IgD-negative memory B cell (primary cell): Measurements from ENCODE around the gene KLHL29. TPM values are rescaled to one million over a fixed set of nuclear protein-coding genes. Genes with fewer than 3 reads are reported as not detected.

Experiments used
- H3K27ac Mint-ChIP-seq, 3 donors: one replicate each; pipeline ENCODE4 v1.8.0; 2020 to 2022; ENCODE audit warnings: mild to moderate bottlenecking in 3 of 3, mixed read lengths in 3 of 3, moderate library complexity in 1 of 3
- H3K27me3 Mint-ChIP-seq: one replicate; pipeline ENCODE4 v1.8.0; 2021; ENCODE audit warnings: mixed read lengths
- H3K36me3 Mint-ChIP-seq: one replicate; pipeline ENCODE4 v1.8.0; 2020; ENCODE audit warnings: mild to moderate bottlenecking, mixed read lengths
- H3K4me1 Mint-ChIP-seq, 3 donors: one replicate each; pipeline ENCODE4 v1.8.0; 2020 to 2022; ENCODE audit warnings: mixed read lengths in 3 of 3, mild to moderate bottlenecking in 1 of 3
- H3K4me3 Mint-ChIP-seq, 4 donors: one replicate each; pipeline ENCODE4 v1.8.0; 2020 to 2022; ENCODE audit warnings: mild to moderate bottlenecking in 4 of 4, mixed read lengths in 4 of 4, moderate library complexity in 3 of 4
- H3K9me3 Mint-ChIP-seq, 3 donors: one replicate each; pipeline ENCODE4 v1.8.0; 2020 to 2021; ENCODE audit warnings: mixed read lengths in 3 of 3, mild to moderate bottlenecking in 1 of 3
- polyA plus RNA-seq: library from polyadenylated mRNA; unstranded; fragments of 300-500 nt; fragmentation: Illumina TruSeq; gene quantifications from one replicate; pipeline ENCODE4 v1.2.3, GENCODE V29; 2021

The KLHL29 gene
- polyA plus RNA-seq, 1 donor from 2014 or later = 0.11 TPM

DNA sequence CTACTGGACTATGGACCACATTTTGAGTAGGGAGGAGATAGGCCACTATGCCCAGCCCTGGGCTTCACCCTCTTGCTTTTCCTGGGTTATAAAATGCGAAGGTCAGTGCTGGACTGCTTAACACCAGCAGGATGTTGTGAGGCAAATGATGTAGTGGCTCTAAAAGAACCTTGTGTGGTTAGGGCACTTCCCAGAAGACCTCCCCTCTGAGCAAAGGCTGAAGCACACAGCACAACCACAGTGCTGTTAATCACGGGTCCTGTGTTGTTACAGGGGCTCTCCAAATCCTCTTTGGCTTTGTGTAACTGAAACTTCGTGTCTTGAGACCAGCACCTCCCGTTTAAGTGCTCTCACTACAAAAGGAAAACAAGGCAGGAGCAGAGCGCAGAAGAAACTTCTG is 166.9 kb downstream of the KLHL29 start:
- no peak overlapping the region for H3K27ac Mint-ChIP-seq
- no peaks in the 10 kb centered on the region for H3K9me3 Mint-ChIP-seq
- peaks cover 0 to 2% (median 0%) of the 10 kb centered on the region in 3 donors for H3K4me1 Mint-ChIP-seq
- no peaks in the 10 kb centered on the region for H3K36me3 Mint-ChIP-seq
- H3K4me3 Mint-ChIP-seq = no peak overlapping the region
- H3K27me3 Mint-ChIP-seq = no peaks in the 10 kb centered on the region

DNA sequence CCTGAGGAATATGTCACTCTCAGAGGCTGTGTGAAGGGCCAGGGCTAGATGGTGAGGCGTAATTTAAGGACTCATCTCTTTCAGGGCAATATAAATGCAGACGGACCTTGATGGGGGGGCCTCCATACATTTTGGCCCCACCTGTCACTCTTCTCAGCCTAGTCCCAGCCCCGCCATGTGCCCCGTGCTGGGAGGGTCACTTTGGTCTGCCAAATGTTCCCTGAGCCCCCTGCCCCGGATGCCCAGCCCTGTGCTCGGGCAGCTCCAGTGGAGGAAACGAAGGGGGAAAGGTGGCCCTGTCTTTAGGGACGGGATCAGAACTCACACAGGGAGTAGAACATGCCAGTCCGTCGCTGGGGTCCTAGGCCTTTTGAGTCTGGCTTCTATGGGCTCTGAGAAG is 168.6 kb downstream of the KLHL29 start:
- Mint-ChIP-seq H3K36me3 (no peaks in the 10 kb centered on the region), H3K4me3 (no peak overlapping the region), H3K9me3 (no peaks in the 10 kb centered on the region), H3K4me1 (peaks cover 0 to 2% (median 0%) of the 10 kb centered on the region in 3 donors), H3K27ac (no peak overlapping the region), H3K27me3 (no peaks in the 10 kb centered on the region)

GRCh38 chr2:23554054-23554697 is 169.2 kb downstream of the KLHL29 start:
- H3K4me1 Mint-ChIP-seq = peaks cover 0 to 2% (median 0%) of the 10 kb centered on the region in 3 donors
- H3K27me3 Mint-ChIP-seq = no peaks in the 10 kb centered on the region
- H3K36me3 Mint-ChIP-seq = no peaks in the 10 kb centered on the region
- H3K9me3 Mint-ChIP-seq = no peaks in the 10 kb centered on the region
- H3K27ac Mint-ChIP-seq = no peak overlapping the region
- no peak overlapping the region for H3K4me3 Mint-ChIP-seq

DNA sequence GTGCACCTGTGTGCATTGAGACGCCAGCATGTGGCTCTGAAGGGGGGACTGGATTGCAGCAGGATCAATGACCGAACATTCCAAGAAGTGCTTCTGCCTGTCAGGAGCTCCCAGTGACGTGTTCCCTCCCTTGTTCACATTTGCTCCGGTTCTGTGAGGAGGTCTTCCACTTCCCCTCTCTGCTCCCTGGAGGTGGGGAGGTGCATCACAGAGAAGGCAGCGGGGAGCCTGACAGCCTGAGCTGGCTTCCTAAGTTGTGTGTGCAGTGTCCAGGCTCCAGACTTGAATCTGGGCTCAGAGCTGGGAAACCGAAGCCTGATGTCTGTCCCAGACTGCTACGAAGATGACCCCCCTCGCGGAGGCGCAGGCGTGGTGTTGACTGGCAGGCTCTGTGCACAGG is 171.0 kb downstream of the KLHL29 start:
- Mint-ChIP-seq H3K9me3 (no peaks in the 10 kb centered on the region), H3K27me3 (no peaks in the 10 kb centered on the region), H3K36me3 (peaks cover 2% of the 10 kb centered on the region), H3K4me1 (peaks cover 0 to 2% (median 0%) of the 10 kb centered on the region in 3 donors), H3K27ac (no peak overlapping the region), H3K4me3 (peak overlapping the region in 1 of 4 donors; percentile 47)

GRCh38 chr2:23556929-23557328 is 171.9 kb downstream of the KLHL29 start:
- Mint-ChIP-seq H3K27ac (peak overlapping the region in 1 of 3 donors; percentile 10), H3K4me3 (no peak overlapping the region), H3K9me3 (no peaks in the 10 kb centered on the region), H3K36me3 (peaks cover 2% of the 10 kb centered on the region), H3K4me1 (peaks cover 0 to 2% (median 0%) of the 10 kb centered on the region in 3 donors), H3K27me3 (no peaks in the 10 kb centered on the region)

DNA sequence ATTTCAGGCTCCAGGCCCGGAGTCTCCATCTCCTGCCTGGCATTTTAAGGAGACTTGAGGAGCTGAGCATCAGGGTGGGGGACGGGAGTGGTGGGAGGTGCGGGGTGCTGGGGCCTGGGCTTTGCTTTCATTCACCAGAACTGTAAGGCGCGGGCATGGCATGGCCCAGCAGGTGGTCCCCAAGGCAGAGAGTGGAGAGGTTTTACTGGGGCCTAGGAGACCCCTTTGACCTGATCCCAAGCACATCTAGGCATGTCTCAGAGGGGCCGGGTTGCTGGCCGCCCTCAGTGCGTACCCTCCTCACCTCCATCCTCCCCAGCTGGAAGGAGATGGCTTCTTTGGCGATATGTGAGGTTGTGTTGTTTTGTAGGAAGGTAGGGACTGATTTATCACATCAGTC is 172.5 kb downstream of the KLHL29 start:
- Mint-ChIP-seq H3K27ac (no peak overlapping the region), H3K4me1 (peaks cover 0 to 2% (median 0%) of the 10 kb centered on the region in 3 donors), H3K27me3 (no peaks in the 10 kb centered on the region), H3K4me3 (no peak overlapping the region), H3K36me3 (peaks cover 2% of the 10 kb centered on the region), H3K9me3 (no peaks in the 10 kb centered on the region)

DNA sequence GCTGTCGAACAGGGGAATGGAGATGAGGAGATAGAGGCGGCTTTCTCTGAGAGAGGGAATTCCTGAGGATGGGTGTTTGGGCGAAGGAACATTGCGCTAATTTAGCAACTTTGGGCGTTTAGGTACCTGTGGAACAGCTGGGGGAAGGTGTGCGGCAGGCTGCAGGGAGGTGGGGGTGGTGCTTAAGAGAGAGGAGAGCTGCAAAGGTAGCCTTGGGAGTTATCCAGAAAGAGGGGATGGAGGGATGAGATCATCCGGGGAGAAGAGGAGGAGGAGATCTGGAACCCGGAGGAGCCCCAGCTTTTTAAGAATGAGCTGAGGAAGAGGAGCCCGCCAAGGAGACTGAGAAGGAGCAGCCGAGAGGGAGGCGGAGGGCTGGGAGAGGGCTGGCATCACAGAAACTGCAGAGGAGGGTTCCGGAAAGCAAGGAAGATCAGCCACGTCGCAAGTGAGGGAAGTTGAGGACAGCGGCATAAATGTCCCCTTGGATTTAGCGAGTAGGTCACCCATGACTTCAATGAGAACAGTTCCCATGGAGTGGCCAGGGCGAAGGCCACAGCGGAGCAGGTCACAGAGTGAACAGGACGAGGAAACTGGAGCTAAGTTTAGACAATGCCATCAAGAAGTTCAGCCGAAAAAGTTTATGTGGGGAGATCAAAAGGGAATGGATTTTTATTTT is 174.7 kb downstream of the KLHL29 start:
- Mint-ChIP-seq H3K36me3 (peaks cover 2% of the 10 kb centered on the region), H3K4me1 (peaks cover 0 to 2% (median 0%) of the 10 kb centered on the region in 3 donors), H3K27me3 (no peaks in the 10 kb centered on the region), H3K27ac (no peak overlapping the region), H3K9me3 (no peaks in the 10 kb centered on the region), H3K4me3 (no peak overlapping the region)

DNA sequence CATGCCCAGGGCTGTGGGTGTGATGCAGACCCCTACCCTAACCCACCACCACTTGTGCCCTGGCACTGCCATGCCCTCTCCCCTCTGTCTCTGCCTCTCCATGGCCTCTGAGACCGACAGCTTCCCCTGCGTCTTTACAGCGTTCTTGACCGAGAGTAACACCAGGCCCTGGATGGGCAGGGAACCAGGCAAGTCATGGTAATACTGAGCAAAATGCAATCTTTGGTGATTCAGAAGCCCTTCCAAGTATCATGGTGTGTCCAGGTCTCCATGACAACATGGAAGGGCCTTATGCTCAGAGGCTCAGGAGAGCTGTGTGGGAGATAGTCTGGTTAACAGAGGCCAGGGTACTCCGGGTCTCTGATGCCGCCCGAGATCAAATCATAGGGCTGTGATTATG is 176.1 kb downstream of the KLHL29 start:
- Mint-ChIP-seq H3K4me1 (peaks cover 0 to 2% (median 0%) of the 10 kb centered on the region in 3 donors), H3K27ac (no peak overlapping the region), H3K27me3 (no peaks in the 10 kb centered on the region)

GRCh38 chr2:23561544-23561943 is 176.6 kb downstream of the KLHL29 start:
- no peak overlapping the region for H3K4me3 Mint-ChIP-seq
- peaks cover 0 to 1% (median 0%) of the 10 kb centered on the region in 3 donors for H3K4me1 Mint-ChIP-seq
- H3K27ac Mint-ChIP-seq = no peak overlapping the region
- H3K27me3 Mint-ChIP-seq = no peaks in the 10 kb centered on the region
- peaks cover 2% of the 10 kb centered on the region for H3K36me3 Mint-ChIP-seq
- H3K9me3 Mint-ChIP-seq = no peaks in the 10 kb centered on the region

More for the DNA sequence above, 176.1 kb downstream of the KLHL29 start:
- Mint-ChIP-seq H3K4me3 (no peak overlapping the region), H3K36me3 (peaks cover 2% of the 10 kb centered on the region), H3K9me3 (no peaks in the 10 kb centered on the region)

- Mint-ChIP-seq H3K27me3 (no peaks in the 10 kb centered on the region), H3K4me1 (no peaks in the 10 kb centered on the region), H3K4me3 (no peak overlapping the region), H3K27ac (no peak overlapping the region), H3K9me3 (no peaks in the 10 kb centered on the region), H3K36me3 (peaks cover 2% of the 10 kb centered on the region)
These were observed 177.2 kb downstream of the KLHL29 start for GRCh38 chr2:23562143-23562542.

DNA sequence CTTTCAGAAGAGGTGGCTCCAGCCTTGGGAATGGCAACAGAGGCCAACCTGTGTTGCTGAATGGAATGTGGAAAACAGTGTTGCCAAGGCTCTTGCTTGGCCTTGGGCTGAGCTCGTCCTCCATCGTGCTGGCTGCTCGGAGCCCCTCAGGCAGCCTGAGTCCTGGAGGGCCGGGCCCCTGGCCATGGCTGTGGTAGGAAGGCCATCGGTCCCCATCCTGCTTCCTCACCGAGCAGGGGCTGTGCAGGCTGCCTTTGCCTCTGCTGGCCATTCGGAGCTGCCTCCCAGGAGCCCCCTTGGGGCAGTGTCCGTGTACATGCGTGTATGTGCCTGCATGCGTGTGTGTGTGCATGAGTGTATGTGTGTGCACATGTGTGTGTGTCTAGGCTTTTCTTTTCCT is 178.2 kb downstream of the KLHL29 start:
- no peak overlapping the region for H3K27ac Mint-ChIP-seq
- no peak overlapping the region for H3K4me3 Mint-ChIP-seq
- no peaks in the 10 kb centered on the region for H3K9me3 Mint-ChIP-seq
- H3K36me3 Mint-ChIP-seq = peaks cover 2% of the 10 kb centered on the region
- no peaks in the 10 kb centered on the region for H3K4me1 Mint-ChIP-seq
- H3K27me3 Mint-ChIP-seq = no peaks in the 10 kb centered on the region

DNA sequence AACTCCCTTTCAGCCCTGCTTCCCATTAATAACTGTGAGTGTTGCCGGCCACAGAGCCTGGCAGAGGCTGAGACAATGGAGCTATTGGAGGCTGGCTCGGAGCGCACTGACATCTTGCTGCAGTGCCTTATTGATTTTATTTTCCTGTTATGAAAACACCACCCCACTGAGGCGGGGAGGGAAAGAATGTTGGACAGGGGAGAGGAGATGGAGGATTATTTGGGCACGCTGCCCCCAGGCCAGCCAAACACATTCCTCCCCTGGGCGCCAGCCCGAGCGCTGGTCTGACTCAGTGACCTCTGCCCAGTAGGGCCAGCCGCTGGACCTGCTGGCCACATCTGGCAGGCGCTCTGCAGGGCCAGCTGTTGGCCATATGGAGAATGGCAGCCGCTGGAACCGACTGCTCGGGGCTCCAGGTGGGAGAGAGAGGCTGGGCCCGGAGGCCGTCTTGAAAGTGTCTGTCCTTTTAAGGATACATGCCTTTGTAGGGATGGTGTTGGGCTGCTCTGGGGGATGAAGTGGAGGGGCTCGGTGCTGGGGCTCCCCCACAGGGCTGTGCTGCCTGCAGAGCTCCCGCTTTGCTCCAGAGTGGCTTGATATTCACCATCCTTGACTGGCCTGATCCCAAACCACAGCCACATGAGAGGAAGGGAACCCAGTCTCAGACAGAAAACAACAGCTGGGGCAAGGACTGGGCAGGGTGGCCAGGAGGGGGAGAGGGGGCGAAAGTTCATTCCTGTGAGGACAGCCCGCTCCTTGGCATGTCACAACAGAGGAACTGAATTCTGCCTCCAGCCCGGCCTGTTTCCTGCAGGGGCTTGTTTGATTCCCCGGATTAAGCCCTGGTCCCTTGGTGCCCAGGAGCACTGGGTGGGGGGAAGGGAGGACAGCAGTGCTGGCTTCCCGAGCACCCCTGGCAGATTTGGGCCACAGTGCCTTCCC is 179.0 kb downstream of the KLHL29 start:
- H3K4me3 Mint-ChIP-seq = no peak overlapping the region

DNA sequence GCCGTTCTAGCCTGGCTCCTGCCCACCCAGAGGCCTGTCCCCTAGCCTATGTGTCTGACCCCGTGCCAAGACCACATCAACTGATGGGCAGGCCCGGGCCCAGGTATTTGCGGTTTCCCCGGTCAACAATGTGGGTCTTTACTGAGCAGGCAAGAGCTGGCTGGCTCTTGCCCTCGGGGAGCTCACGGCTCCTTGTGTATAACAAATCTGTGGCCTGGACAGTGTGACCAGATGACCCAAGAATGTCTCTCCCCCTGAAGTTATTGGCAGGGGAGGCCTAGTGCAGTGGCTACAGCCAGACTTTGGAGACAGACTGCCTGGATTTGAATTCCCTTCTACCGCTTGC is 179.6 kb downstream of the KLHL29 start:
- Mint-ChIP-seq H3K36me3 (peaks cover 2% of the 10 kb centered on the region), H3K4me1 (no peaks in the 10 kb centered on the region), H3K27me3 (no peaks in the 10 kb centered on the region), H3K4me3 (no peak overlapping the region), H3K27ac (peak overlapping the region in 1 of 3 donors; percentile 5), H3K9me3 (no peaks in the 10 kb centered on the region)

More for the DNA sequence above, 179.0 kb downstream of the KLHL29 start:
- no peaks in the 10 kb centered on the region for H3K4me1 Mint-ChIP-seq
- peaks cover 2% of the 10 kb centered on the region for H3K36me3 Mint-ChIP-seq
- no peaks in the 10 kb centered on the region for H3K27me3 Mint-ChIP-seq
- H3K27ac Mint-ChIP-seq = peak overlapping the region in 1 of 3 donors; percentile 5
- no peaks in the 10 kb centered on the region for H3K9me3 Mint-ChIP-seq

- Mint-ChIP-seq H3K27ac (no peak overlapping the region), H3K4me1 (no peaks in the 10 kb centered on the region), H3K4me3 (no peak overlapping the region), H3K36me3 (no peaks in the 10 kb centered on the region), H3K27me3 (no peaks in the 10 kb centered on the region), H3K9me3 (no peaks in the 10 kb centered on the region)
These were observed 180.4 kb downstream of the KLHL29 start for GRCh38 chr2:23565374-23565773.

GRCh38 chr2:23565814-23566213 is 180.8 kb downstream of the KLHL29 start:
- Mint-ChIP-seq H3K36me3 (no peaks in the 10 kb centered on the region), H3K4me3 (no peak overlapping the region), H3K4me1 (no peaks in the 10 kb centered on the region), H3K9me3 (no peaks in the 10 kb centered on the region), H3K27me3 (no peaks in the 10 kb centered on the region), H3K27ac (no peak overlapping the region)
